ENCODE data around the gene ABCC4.

ABCC4 gene

GRCh38 chr13:95153647-95154412 is 147.4 kb downstream of the ABCC4 start:
- no peak for DNase-seq

- no peak for DNase-seq
Observed at GRCh38 chr13:95151942-95152587, 149.2 kb downstream of the ABCC4 start.

- no peak for DNase-seq
Observed at GRCh38 chr13:95150555-95150954, 150.7 kb downstream of the ABCC4 start.

- no peak for DNase-seq
Observed at GRCh38 chr13:95146486-95146885, 154.8 kb downstream of the ABCC4 start.

GRCh38 chr13:95145587-95145986 is 155.7 kb downstream of the ABCC4 start:
- DNase-seq, result no peak

GRCh38 chr13:95140502-95140901 is 160.7 kb downstream of the ABCC4 start:
- DNase-seq, result no peak

- DNase-seq, result no peak
Observed at GRCh38 chr13:95138876-95139585, 162.2 kb downstream of the ABCC4 start.

GRCh38 chr13:95137096-95137495 is 164.2 kb downstream of the ABCC4 start:
- no peak for DNase-seq

- no peak for DNase-seq
Observed at GRCh38 chr13:95136638-95137037, 164.6 kb downstream of the ABCC4 start.

GRCh38 chr13:95133498-95133897 is 167.8 kb downstream of the ABCC4 start:
- DNase-seq, result no peak

GRCh38 chr13:95129004-95129403 is 172.2 kb downstream of the ABCC4 start:
- DNase-seq, result no peak

GRCh38 chr13:95128045-95128643 is 173.1 kb downstream of the ABCC4 start:
- no peak for DNase-seq

- DNase-seq, result no peak
Observed at GRCh38 chr13:95124959-95125358, 176.3 kb downstream of the ABCC4 start.

- DNase-seq, result no peak
Observed at GRCh38 chr13:95123726-95124125, 177.5 kb downstream of the ABCC4 start.

GRCh38 chr13:95122063-95122462 is 179.2 kb downstream of the ABCC4 start:
- no peak for DNase-seq

GRCh38 chr13:95121516-95121915 is 179.7 kb downstream of the ABCC4 start:
- no peak for DNase-seq

GRCh38 chr13:95120650-95121049 is 180.6 kb downstream of the ABCC4 start:
- no peak for DNase-seq

- no peak for DNase-seq
Observed at GRCh38 chr13:95118541-95119324, 182.5 kb downstream of the ABCC4 start.

- DNase-seq, result no peak
Observed at GRCh38 chr13:95117092-95117491, 184.2 kb downstream of the ABCC4 start.

GRCh38 chr13:95115525-95115924 is 185.7 kb downstream of the ABCC4 start:
- DNase-seq, result no peak

- no peak for DNase-seq
Observed at GRCh38 chr13:95113601-95114000, 187.7 kb downstream of the ABCC4 start.

GRCh38 chr13:95112883-95113282 is 188.4 kb downstream of the ABCC4 start:
- DNase-seq, result no peak

- no peak for DNase-seq
Observed at GRCh38 chr13:95111608-95112007, 189.6 kb downstream of the ABCC4 start.

Data from stimulated activated naive CD4-positive, alpha-beta T cell treated with Interleukin-2 at 50 U/mL for 16 hours (primary cell).